ENCODE data around the gene UBE2QL1. TPM values are rescaled to one million over a fixed set of nuclear protein-coding genes. Genes with fewer than 3 reads are reported as not detected.

The UBE2QL1 gene
- total RNA-seq, 1 donor from 2014 or later = not detected

- Histone ChIP-seq H3K36me3 (no peaks in the 10 kb centered on the region), H3K9me3 (no peaks in the 10 kb centered on the region), H3K4me1 (no peaks in the 10 kb centered on the region), H3K27ac (no peak overlapping the region), H3K27me3 (ENCODE audit: low read depth) (peaks cover 6% of the 10 kb centered on the region), H3K4me3 (no peak overlapping the region)
- TF ChIP-seq CTCF (IDR thresholded peaks at IDR 0.05) = no peak
- ATAC-seq (no peak), DNase-seq (no peak)
- intact Hi-C loops (cut with DNase I) = no loop called here
Measured at GRCh38 chr5:6491196-6491918, 42.7 kb downstream of the UBE2QL1 start.

GRCh38 chr5:6491919-6492290 lies 43.2 kb downstream of the UBE2QL1 start:
- Histone ChIP-seq H3K9me3 (no peaks in the 10 kb centered on the region), H3K27me3 (ENCODE audit: low read depth) (peaks cover 6% of the 10 kb centered on the region), H3K36me3 (no peaks in the 10 kb centered on the region), H3K27ac (no peak overlapping the region), H3K4me3 (no peak overlapping the region), H3K4me1 (no peaks in the 10 kb centered on the region)
- no peak for TF ChIP-seq CTCF (IDR thresholded peaks at IDR 0.05)
- intact Hi-C loops (cut with DNase I) = no loop called here
- ATAC-seq = no peak
- DNase-seq = no peak

- no peak for TF ChIP-seq CTCF (IDR thresholded peaks at IDR 0.05)
- Histone ChIP-seq H3K27ac (no peak overlapping the region), H3K9me3 (no peaks in the 10 kb centered on the region), H3K4me1 (no peaks in the 10 kb centered on the region), H3K36me3 (no peaks in the 10 kb centered on the region), H3K27me3 (ENCODE audit: low read depth) (peaks cover 6% of the 10 kb centered on the region), H3K4me3 (no peak overlapping the region)
- DNase-seq (no peak), ATAC-seq (no peak)
- intact Hi-C loops (cut with DNase I) = no loop called here
Measured at GRCh38 chr5:6492934-6493333, 44.3 kb downstream of the UBE2QL1 start.

- Histone ChIP-seq H3K27ac (no peak overlapping the region), H3K36me3 (no peaks in the 10 kb centered on the region), H3K27me3 (ENCODE audit: low read depth) (peaks cover 6% of the 10 kb centered on the region), H3K4me3 (no peak overlapping the region), H3K4me1 (no peaks in the 10 kb centered on the region), H3K9me3 (no peaks in the 10 kb centered on the region)
- intact Hi-C loops (cut with DNase I) = no loop called here
- TF ChIP-seq CTCF (IDR thresholded peaks at IDR 0.05) = no peak
- DNase-seq (no peak), ATAC-seq (no peak)
Measured at GRCh38 chr5:6493681-6494454, 45.2 kb downstream of the UBE2QL1 start.

GRCh38 chr5:6494939-6495338 lies 46.3 kb downstream of the UBE2QL1 start:
- no peaks in the 10 kb centered on the region for H3K9me3 ChIP-seq
- no peak for TF ChIP-seq CTCF (IDR thresholded peaks at IDR 0.05)
- DNase-seq = no peak
- H3K27me3 ChIP-seq (ENCODE audit: low read depth) = peaks cover 6% of the 10 kb centered on the region
- H3K36me3 ChIP-seq = no peaks in the 10 kb centered on the region
- no peak for ATAC-seq
- H3K27ac ChIP-seq = no peak overlapping the region
- H3K4me1 ChIP-seq = no peaks in the 10 kb centered on the region
- intact Hi-C loops (cut with DNase I) = no loop called here
- H3K4me3 ChIP-seq = no peak overlapping the region
